ENCODE data around the gene ACAP2.
"Not testable (repeated sequence)": the region's sequence is repeated elsewhere in the genome, so short reads cannot be mapped to it uniquely, and the experiment has no call there.

ACAP2 gene

GRCh38 chr3:195441992-195442572, 738 bp downstream of the ACAP2 start:
- DNase-seq, result peak; percentile 34

- no peak for DNase-seq
Measured at GRCh38 chr3:195441476-195441991, 1.3 kb downstream of the ACAP2 start.

DNA sequence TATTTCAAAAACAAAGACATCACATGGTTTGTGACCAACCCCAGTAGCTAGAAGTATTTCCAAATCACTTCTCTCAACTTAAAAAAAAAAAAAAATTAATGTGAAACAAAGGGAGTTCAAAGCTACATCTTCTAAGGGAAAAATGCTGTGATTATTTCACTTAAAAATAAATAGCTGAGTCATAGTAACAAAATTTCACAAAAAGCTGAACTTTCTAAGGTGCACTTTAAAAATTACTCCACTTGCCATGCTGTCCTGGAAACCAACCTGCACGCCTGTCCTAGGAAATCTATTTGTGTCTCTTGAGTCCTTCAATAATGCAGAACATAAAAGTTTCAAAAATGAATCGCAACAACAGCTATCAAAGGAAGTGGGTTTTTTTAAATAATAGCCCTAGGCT, 1.8 kb downstream of the ACAP2 start:
- no peak for DNase-seq

- DNase-seq, result no peak
Measured at GRCh38 chr3:195440379-195440778, 2.4 kb downstream of the ACAP2 start.

- DNase-seq, result no peak
Measured at GRCh38 chr3:195438371-195438770, 4.4 kb downstream of the ACAP2 start.

- no peak for DNase-seq
Measured at GRCh38 chr3:195425849-195426248, 17.0 kb downstream of the ACAP2 start.

- no peak for DNase-seq
Measured at GRCh38 chr3:195423818-195424217, 19.0 kb downstream of the ACAP2 start.

DNA sequence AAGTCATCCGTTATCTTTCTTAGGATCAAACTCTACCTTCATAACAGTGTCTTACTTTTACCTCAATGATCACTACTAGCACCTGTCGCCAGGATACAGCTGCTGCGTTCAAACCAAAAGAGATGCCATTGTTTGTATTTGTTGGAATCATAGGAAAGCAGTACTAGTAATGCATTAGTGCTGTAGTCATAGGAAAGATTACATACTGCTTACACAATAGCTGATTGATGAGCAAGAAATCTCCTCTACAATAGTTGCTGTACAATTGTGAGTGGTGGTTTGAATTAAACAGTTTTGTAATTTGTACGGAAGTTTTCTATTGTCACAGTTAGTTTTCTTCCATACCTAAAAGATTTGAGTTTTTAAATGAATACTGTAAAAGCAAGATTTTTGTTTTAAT, 21.4 kb downstream of the ACAP2 start:
- DNase-seq, result no peak

DNA sequence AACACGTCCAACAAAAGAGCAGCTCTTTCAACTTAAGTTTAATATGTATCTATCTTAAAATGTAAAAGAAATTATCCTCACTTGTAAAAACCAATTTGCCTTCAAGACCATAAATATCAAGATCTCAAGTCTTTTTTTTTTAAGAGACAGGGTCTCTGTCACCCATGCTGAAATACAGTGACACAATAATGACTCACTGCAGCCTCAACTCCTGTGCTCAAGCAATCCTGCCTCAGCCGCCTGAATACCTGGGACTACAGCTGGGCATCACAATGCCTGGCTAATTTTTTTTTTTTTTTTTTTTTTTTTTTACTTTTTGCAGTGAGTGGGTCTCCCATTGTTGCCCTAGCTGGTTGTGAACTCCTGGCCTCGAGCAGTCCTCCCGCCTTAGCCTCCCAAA, 26.0 kb downstream of the ACAP2 start:
- DNase-seq, result no peak

GRCh38 chr3:195411836-195412235, 31.0 kb downstream of the ACAP2 start:
- no peak for DNase-seq

GRCh38 chr3:195410546-195410945, 32.3 kb downstream of the ACAP2 start:
- DNase-seq, result no peak

- no peak for DNase-seq
Measured at GRCh38 chr3:195407531-195408409, 35.0 kb downstream of the ACAP2 start.

GRCh38 chr3:195405651-195406050, 37.2 kb downstream of the ACAP2 start:
- DNase-seq, result no peak

DNA sequence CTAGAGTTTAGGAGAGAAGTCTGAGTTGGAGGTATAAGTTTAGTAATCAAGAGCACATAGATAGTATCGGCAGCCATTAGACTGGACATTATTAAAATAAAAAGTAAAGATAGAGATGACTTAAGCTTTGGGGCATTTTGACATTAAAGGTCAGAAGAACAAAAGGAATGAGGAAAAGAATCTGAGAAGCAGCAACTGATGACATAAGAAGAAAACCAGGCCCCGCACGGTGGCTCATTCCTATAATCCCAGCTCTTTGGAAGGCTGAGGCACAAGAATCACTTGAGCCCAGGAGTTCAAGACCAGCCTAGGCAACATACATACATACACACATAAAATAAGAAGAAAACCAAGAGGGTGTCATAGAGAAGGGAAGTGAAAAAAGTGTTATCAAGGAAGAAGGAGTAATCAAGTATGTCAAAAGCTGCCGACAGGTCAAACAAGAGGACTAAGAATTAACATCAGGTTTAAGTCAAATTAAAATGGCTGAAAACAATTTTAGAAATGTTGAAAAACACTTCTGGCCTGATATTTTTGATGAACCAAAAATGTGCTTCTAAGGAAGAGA, 38.9 kb downstream of the ACAP2 start:
- DNase-seq, result no peak

GRCh38 chr3:195403244-195403643, 39.6 kb downstream of the ACAP2 start:
- DNase-seq, result no peak

DNA sequence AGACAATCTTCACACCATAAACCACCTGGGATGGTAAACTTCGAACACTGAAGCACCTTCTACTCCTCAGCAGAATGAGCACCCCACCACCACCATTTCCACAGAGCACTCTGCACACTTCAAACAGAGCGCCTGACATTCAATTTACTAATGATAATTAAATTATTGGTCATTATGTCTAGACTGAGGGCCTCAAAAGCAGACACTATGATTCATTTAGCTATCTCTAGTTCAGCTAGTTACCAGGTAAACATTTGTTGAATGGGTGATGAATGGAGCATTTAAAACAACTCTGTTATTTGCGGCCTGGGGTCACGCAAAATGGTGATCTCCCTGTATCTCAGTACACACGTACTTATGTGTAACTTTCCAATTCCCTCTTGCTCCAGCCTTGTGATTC, 40.9 kb downstream of the ACAP2 start:
- DNase-seq, result no peak

DNA sequence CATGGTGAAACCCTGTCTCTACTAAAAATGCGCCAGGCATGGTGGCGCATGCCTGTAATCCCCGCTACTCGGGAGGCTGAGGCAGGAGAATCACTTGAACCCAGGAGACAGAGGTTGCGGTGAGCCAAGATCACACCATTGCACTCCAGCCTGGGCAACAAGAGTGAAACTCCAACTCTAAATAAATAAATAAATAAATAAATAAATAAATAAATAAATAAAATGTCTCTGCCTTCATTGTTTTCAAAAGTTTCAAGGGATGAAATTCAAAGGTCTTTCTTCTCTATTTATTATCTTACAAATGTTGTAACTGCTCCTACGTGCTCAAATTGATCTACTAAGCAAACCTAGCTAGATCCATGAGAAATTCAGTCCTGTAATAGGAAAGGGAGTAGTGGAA, 44.4 kb downstream of the ACAP2 start:
- DNase-seq, result not testable (repeated sequence)

DNA sequence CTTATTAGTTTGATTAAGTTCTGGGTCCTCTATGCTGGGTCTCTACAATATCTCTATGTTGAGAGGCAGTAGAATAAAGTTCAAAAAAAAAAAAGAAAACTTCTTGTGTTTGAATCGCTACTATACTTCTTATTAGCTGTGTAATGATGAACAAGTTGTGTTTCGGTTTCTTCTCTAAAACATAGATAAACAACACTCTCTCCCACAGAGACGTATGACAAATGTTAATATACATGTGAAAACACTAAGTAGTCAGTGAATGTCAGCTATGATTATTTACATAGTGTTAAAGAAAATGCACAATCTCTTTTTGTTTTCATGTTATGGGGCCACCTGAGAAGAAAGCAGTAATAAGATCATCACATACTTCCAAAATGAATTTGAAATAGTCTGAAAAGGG, 45.3 kb downstream of the ACAP2 start:
- DNase-seq, result no peak

DNA sequence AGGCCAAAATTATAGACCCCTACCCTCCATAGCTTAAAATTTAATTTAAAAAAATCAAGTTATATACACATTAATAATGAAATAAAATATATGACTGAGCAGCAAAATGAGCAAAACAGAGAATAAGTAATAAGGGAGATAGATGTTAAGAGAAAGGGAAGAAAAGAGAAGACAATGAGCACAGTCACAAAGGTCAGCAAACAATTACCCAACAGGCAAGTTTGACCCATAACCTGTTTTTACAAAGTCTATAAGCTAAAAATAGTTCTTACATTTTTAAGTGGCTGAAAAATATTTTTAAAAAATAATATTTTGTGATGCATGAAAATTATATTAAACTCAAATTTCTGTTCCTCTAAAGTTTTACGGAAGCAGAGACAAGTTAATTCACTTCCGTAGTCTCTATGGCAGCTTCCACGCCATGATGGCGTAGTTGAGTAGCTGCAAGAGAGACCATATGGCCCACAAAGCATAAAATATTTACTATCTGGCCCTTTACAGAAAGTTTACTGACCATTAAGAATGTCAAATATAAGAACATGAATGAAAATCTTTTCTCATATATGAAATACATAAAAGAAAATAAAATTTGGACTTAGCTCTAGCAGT, 47.5 kb downstream of the ACAP2 start:
- DNase-seq, result no peak

GRCh38 chr3:195394700-195395099, 48.1 kb downstream of the ACAP2 start:
- DNase-seq, result no peak

- no peak for DNase-seq
Measured at GRCh38 chr3:195394024-195394423, 48.8 kb downstream of the ACAP2 start.

DNA sequence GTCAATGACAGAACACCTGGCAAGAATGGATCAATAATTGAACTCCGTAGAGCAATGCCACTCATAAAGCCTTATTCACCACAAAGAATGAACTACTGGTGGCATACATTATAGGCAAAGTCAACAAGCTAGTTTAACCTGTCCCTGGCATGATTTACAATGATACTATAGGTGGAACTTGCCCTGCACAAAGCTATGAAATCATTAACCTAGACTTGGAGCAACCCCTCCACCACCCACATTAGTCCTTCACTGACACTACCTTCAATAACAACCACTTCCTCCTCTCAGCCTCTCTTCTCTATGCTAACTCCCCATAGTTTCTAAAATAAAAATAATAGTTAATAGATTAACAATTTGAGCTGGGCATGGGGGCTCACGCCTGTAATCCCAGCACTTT, 54.4 kb downstream of the ACAP2 start:
- DNase-seq, result no peak

GRCh38 chr3:195386739-195387138, 56.1 kb downstream of the ACAP2 start:
- no peak for DNase-seq

GRCh38 chr3:195385526-195385925, 57.3 kb downstream of the ACAP2 start:
- DNase-seq, result no peak
